HUDEP-2 (cell line): ENCODE data around the gene PGM3.

ENCODE experiments used
- DNase-seq, 76 experiments: peaks; one replicate each; lab custom pipeline; 2025; ENCODE audit not compliant: unreplicated experiment in 76 of 76; lab: John Stamatoyannopoulos, UW

Gene PGM3

GRCh38 chr6:83183082-83183828 is 9.8 kb downstream of the PGM3 start:
- no peak for DNase-seq

GRCh38 chr6:83182114-83182513 is 11.0 kb downstream of the PGM3 start:
- DNase-seq, result no peak

- DNase-seq, result no peak
Measured at GRCh38 chr6:83180426-83180950, 12.6 kb downstream of the PGM3 start.

DNA sequence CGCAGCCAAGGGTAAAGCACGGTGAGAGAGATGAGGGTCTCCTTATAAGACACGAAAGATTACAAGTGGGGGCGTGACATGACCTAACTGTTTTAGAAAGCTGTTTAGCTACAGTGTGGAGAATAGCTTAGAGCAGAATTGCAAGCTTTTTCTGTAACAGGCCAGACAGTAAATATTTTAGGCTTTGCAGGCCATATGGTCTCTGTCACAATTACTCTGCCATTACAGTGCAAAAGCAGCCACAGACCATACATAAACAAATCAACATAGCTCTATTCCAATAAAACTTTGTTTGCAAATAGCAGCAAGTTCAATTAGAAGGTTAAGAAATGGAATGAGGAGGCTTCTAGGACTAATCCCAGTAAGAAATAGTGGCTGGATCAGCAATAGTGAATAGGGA is 16.8 kb downstream of the PGM3 start:
- DNase-seq, result no peak

DNA sequence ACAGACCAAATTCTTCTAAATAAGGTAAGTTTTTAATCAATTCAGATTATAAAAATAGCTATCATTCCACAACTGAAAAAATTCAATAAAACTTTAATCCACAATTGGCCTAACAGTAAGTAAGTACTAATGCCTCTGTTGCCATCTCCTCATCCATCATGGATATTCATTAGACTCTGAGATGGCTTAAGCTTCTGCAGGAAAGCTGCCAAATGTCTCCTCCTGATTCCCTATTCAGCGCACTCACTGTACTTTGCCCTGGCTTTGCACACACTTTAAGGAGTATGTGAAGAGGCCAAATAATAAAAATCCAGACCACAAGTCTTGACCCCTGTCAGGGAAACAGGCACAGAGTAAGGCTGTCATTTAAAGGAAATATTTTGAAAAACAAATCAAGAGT is 23.6 kb downstream of the PGM3 start:
- DNase-seq, result no peak

- no peak for DNase-seq
Measured at GRCh38 chr6:83169106-83169505, 24.0 kb downstream of the PGM3 start.

DNA sequence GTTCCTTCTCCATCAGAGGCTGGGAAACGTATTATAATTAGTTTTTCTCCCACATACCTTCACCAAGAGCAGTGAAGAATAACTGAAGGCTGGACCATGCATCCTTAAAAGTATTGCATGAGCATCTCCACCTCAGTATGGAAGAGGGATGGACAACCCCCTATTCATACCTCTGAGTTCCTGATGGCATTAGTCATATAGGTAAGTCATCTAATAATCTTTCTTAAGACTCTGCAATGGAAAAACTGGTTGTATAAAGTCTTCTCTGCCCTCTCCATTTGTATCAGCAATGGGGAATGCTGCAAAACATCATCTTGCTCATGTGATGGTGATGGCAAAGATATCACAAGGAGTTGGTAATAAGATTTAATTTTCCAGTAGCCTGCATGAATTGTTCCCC is 24.5 kb downstream of the PGM3 start:
- no peak for DNase-seq

- no peak for DNase-seq
Measured at GRCh38 chr6:83167726-83168278, 25.3 kb downstream of the PGM3 start.

DNA sequence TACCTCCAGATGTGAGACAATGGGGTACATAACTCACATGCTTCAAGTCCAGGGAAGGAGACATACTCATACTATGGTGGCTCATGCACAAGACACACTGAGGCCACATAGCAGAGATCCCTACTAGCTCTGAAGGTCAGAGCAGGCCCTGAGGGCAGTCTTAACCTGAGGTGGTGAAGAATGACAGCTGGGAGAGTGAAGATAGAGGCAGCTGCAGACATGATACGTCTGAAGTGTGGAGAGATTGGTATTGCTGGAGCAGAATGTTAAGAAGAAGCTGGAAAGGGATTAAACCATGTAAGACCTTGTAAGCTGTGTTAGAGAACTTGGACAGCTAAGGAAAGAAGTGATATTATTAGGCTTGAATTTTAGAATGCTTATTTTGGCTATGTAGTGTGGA is 32.9 kb downstream of the PGM3 start:
- peak in 12 of 76 experiments; percentile 2 to 48 (median 18) for DNase-seq

- no peak for DNase-seq
Measured at GRCh38 chr6:83155794-83156193, 37.3 kb downstream of the PGM3 start.

- no peak for DNase-seq
Measured at GRCh38 chr6:83153883-83154521, 39.1 kb downstream of the PGM3 start.

GRCh38 chr6:83152913-83153312 is 40.2 kb downstream of the PGM3 start:
- DNase-seq, result no peak

- no peak for DNase-seq
Measured at GRCh38 chr6:83151114-83151513, 42.0 kb downstream of the PGM3 start.

DNA sequence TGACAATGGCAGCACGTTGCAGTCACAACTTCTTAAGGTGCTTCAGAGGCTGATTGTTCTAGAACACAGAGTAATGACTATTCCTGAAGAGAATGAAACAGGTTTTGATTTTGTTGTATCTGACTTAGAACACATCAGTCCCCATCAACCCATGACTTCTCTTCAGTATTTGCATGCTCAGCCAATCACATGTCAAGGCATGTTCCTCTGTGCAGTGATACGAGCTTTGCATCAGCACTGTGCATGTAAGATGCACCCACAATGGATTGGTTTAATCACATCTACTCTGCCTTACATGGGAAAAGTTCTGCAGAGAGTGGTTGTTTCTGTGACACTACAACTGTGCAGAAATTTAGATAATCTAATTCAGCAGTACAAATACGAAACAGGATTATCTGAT is 54.3 kb downstream of the PGM3 start:
- no peak for DNase-seq

GRCh38 chr6:83138118-83138722 is 54.8 kb downstream of the PGM3 start:
- DNase-seq, result no peak

DNA sequence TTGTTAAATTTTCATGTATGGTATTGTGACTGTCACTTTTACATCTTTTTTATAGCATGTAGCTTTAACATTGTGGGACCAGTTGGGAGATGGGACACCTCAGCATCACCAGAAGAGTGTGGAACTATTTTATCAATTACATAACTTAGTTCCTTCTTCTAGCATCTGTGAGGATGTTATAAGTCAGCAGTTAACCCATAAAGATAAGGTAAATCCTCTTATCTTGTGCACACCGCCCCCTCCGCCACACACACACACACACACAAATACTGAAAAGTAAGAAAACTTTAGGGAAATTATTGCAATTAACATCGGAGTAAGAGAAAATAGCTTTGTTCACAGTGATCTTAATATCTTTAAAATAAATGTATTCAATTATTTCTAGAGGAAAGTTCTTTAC is 60.9 kb downstream of the PGM3 start:
- peak in 33 of 76 experiments; percentile 3 to 63 (median 26) for DNase-seq

DNA sequence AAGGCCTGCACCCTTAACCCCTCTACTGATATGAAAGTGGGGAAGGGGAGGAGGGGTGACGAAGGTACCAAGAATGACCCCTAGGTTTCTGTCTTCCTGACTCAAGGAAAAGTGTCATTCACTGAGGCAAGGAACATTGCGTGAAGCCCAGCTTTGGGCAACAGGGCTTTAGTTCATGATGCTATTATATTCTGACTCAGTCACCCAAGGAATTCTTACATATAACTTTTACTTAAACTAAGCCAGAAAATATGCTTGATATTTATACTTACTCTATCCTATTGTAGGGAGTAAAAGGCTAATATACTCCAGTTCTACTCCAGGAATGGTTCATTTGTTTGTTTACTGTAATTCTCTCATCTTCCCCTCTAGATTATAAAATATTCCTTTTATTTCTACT is 65.1 kb downstream of the PGM3 start:
- DNase-seq, result no peak

- no peak for DNase-seq
Measured at GRCh38 chr6:83127258-83127657, 65.8 kb downstream of the PGM3 start.

GRCh38 chr6:83126807-83127206 is 66.3 kb downstream of the PGM3 start:
- DNase-seq, result no peak

GRCh38 chr6:83126223-83126622 is 66.8 kb downstream of the PGM3 start:
- no peak for DNase-seq

DNA sequence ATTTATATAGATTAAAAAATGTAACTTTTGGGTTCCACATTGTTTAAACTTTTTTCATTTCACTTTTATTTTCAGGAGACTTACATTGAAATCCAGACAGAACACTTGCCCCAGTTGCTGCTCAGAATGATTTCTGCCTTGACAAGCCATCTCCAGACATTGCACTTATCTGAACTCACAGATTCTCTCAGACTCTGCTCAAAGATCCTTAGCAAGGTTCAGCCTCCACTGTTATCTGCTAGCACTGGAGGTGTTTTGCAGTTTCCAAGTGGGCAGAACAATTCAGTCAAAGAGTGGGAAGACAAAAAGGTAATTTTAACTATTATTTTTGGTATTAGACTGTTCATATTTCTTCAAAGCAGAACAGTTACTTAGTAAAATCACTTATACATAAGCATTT is 67.6 kb downstream of the PGM3 start:
- peak in 57 of 76 experiments; percentile 3 to 78 (median 40) for DNase-seq
